ENCODE results near the gene GMCL1.
"Not testable (repeated sequence)": the region's sequence is repeated elsewhere in the genome, so short reads cannot be mapped to it uniquely, and the experiment has no call there.

The GMCL1 gene

GRCh38 chr2:69810550-69810949 is 18.9 kb upstream of the GMCL1 start:
- no peak for DNase-seq

GRCh38 chr2:69811018-69811417 is 18.4 kb upstream of the GMCL1 start:
- DNase-seq, result no peak

GRCh38 chr2:69811591-69811990 is 17.9 kb upstream of the GMCL1 start:
- no peak for DNase-seq

GRCh38 chr2:69815717-69816116 is 13.7 kb upstream of the GMCL1 start:
- no peak for DNase-seq

- DNase-seq, result peak; percentile 76
Observed at GRCh38 chr2:69816923-69817542, 12.4 kb upstream of the GMCL1 start.

GRCh38 chr2:69817729-69818501 is 11.5 kb upstream of the GMCL1 start:
- DNase-seq, result no peak

GRCh38 chr2:69827796-69828540 is 1.5 kb upstream of the GMCL1 start:
- DNase-seq, result no peak

GRCh38 chr2:69828938-69829255 is 563 bp upstream of the GMCL1 start:
- no peak for DNase-seq

- DNase-seq, result peak; percentile 35
Observed at GRCh38 chr2:69830045-69830905, 815 bp downstream of the GMCL1 start.

GRCh38 chr2:69830906-69831241 is 1.4 kb downstream of the GMCL1 start:
- DNase-seq, result not testable (repeated sequence)

- no peak for DNase-seq
Observed at GRCh38 chr2:69831354-69831905, 2.0 kb downstream of the GMCL1 start.

GRCh38 chr2:69833752-69834151 is 4.3 kb downstream of the GMCL1 start:
- DNase-seq, result no peak

GRCh38 chr2:69835666-69836065 is 6.2 kb downstream of the GMCL1 start:
- no peak for DNase-seq

GRCh38 chr2:69836316-69836715 is 6.9 kb downstream of the GMCL1 start:
- no peak for DNase-seq

- DNase-seq, result no peak
Observed at GRCh38 chr2:69837533-69837932, 8.1 kb downstream of the GMCL1 start.

GRCh38 chr2:69843993-69844392 is 14.5 kb downstream of the GMCL1 start:
- DNase-seq, result no peak

GRCh38 chr2:69844560-69844959 is 15.1 kb downstream of the GMCL1 start:
- no peak for DNase-seq

GRCh38 chr2:69846182-69847067 is 17.0 kb downstream of the GMCL1 start:
- no peak for DNase-seq

- DNase-seq, result no peak
Observed at GRCh38 chr2:69847068-69847828, 17.8 kb downstream of the GMCL1 start.

- no peak for DNase-seq
Observed at GRCh38 chr2:69848186-69848790, 18.8 kb downstream of the GMCL1 start.

- DNase-seq, result no peak
Observed at GRCh38 chr2:69858261-69858660, 28.8 kb downstream of the GMCL1 start.
